Measurements from ENCODE around the gene SRP14.

Gene SRP14

DNA sequence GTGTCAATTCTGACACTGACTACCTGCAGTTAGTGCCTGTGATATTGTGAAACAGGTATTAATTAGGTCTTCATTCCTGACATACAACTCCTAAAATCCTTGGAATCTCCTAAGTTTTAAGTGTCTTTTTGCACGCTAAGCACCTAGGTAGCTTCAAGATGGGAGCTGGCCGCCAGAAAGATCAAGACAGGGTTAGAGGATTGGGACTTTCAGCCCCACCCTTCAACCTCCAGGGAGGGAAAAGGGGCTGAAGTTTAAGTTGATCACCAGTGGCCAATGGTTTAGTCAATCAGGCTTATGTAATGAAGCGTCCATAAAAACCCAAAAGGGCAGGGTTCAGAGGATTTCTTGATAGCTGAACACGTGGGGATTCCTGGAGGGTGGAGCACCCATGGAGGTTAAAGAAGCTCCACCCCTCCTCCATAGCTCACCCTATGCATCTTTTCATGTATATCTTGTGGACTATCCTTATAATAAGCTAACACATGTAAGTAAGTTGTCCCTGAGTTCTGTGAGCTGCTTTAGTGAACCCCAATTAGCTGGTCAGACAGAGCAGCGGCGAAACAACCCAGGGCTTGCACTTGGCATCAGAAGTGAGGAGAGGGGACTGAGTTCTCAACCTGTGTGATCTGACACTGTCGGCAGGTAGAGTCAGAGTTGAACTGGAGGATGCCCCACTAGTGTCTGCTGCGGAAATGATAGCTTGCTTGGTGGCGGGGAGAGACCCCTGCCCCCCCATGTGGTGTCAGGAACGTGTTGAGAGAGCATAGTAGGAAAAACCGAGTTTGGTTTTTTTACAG is 12.8 kb upstream of the SRP14 start:
- H3K36me3 Mint-ChIP-seq (ENCODE audit: insufficient read depth) = peaks cover 11% of the 10 kb centered on the region
- no peaks in the 10 kb centered on the region for H3K9me3 Mint-ChIP-seq
- H3K27me3 Mint-ChIP-seq = no peaks in the 10 kb centered on the region
- H3K4me1 Mint-ChIP-seq = peaks cover 81% of the 10 kb centered on the region
- H3K4me3 Mint-ChIP-seq = no peak overlapping the region
- peak overlapping the region; percentile 84 for H3K27ac Mint-ChIP-seq (ENCODE audit: low read depth)
- DNase-seq (ENCODE audit: low spot score in 2 of 2) (no peak), ATAC-seq (replicated peaks; ENCODE audit: extremely low read depth, poor library complexity, severe bottlenecking) (no peak)

DNA sequence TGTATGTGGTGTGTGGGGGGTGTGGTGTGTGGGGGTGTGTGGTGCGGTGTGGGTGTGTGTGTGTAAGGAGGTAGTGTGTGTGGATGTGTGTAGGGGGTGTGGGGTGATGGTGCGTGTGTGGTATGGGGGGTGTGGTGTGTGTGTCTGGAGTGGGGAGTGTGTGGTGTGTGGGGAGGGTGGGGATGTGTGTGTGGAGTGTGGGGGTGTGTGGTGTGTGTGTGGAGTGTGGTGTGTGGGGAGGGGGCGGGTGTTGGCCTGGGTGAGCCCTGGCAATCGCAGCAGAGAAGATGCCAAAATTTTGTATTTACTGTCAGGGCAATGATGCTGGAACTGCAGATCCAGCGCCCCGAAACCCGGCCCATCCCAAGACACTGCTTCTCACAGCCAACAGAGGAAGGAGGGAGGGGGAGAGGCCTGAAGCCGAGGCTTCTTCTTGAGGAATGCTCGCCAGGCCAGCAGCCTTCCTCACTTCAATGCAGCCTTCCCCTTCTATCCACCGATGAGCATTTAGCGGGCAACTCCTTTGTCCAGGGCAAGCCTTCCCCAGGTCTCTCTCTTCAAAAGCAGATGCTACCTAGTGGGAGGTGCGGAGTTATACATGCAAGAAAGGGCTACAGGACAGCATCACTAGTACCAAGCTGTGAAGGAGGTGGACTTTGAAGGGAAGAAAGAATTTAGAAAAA is 11.9 kb upstream of the SRP14 start:
- no peaks in the 10 kb centered on the region for H3K9me3 Mint-ChIP-seq
- no peak for ATAC-seq (replicated peaks; ENCODE audit: extremely low read depth, poor library complexity, severe bottlenecking)

DNA sequence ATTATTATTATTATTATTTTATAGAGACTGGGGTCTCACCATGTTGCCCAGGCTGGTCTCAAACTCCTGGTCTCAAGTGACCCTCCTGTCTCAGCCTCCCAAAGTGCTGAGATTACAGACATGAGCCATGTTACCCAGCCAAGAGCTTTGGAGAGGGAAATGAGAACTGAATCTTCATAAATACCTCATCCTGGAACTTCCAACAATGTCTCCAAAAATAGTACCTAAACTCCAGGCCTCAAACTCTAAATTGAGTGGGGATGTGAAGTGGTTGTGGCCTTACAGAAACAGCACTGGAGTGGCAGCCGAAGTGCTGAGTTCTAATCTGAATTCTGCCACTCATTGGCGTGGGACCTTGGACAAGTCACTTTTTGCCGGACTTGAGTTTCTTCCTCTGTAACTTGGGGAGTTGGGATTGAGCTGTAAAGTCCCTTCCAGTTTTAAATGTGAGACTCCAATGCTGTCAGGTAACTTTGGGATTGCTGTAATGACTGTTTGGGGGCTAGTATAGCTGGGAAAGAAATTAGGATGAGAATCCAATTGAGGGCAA is 10.0 kb upstream of the SRP14 start:
- Mint-ChIP-seq H3K27ac (ENCODE audit: low read depth) (peak overlapping the region; percentile 93), H3K4me3 (peak overlapping the region; percentile 61), H3K27me3 (no peaks in the 10 kb centered on the region), H3K9me3 (no peaks in the 10 kb centered on the region), H3K4me1 (peaks cover 72% of the 10 kb centered on the region), H3K36me3 (ENCODE audit: insufficient read depth) (peaks cover 9% of the 10 kb centered on the region)
- ATAC-seq (replicated peaks; ENCODE audit: extremely low read depth, poor library complexity, severe bottlenecking) (no peak), DNase-seq (ENCODE audit: low spot score in 2 of 2) (no peak)

More for the DNA sequence above, 11.9 kb upstream of the SRP14 start:
- no peak for DNase-seq (ENCODE audit: low spot score in 2 of 2)
- H3K4me3 Mint-ChIP-seq = no peak overlapping the region
- no peaks in the 10 kb centered on the region for H3K27me3 Mint-ChIP-seq
- H3K4me1 Mint-ChIP-seq = peaks cover 80% of the 10 kb centered on the region
- H3K36me3 Mint-ChIP-seq (ENCODE audit: insufficient read depth) = peaks cover 11% of the 10 kb centered on the region
- peak overlapping the region; percentile 84 for H3K27ac Mint-ChIP-seq (ENCODE audit: low read depth)

DNA sequence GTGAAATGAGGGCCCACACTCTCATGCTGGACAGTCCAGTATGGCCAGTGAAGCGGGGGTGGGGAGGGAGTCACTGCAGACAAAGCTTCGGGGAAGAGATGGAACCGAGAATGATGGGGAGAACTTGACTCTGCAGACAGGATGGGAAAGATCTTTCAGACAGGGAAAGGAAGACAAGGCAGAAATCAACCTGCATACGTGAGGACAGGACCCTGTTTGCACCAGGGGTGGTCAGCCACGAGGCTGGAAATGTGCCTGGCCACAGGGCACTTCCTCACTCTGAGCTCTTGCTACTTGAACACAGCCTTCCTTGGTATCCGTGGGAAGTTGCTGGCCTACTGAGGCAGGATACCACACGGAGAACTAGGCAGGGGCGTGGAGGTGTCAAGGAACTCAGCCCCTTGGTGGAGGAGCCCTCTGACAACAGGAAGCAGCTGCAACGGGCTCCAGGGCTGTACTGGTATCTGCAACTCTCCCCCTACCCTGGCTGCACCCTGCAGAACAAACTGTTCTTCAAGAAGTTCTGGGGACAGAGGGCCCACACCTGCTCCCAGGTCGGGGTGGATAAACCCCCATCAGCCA is 9.3 kb upstream of the SRP14 start:
- ATAC-seq (replicated peaks; ENCODE audit: extremely low read depth, poor library complexity, severe bottlenecking) (peak; percentile 52), DNase-seq (ENCODE audit: low spot score in 2 of 2) (no peak)
- peak overlapping the region; percentile 93 for H3K27ac Mint-ChIP-seq (ENCODE audit: low read depth)
- H3K4me3 Mint-ChIP-seq = peak overlapping the region; percentile 61
- no peaks in the 10 kb centered on the region for H3K27me3 Mint-ChIP-seq
- H3K36me3 Mint-ChIP-seq (ENCODE audit: insufficient read depth) = peaks cover 9% of the 10 kb centered on the region
- H3K9me3 Mint-ChIP-seq = no peaks in the 10 kb centered on the region
- peaks cover 65% of the 10 kb centered on the region for H3K4me1 Mint-ChIP-seq

DNA sequence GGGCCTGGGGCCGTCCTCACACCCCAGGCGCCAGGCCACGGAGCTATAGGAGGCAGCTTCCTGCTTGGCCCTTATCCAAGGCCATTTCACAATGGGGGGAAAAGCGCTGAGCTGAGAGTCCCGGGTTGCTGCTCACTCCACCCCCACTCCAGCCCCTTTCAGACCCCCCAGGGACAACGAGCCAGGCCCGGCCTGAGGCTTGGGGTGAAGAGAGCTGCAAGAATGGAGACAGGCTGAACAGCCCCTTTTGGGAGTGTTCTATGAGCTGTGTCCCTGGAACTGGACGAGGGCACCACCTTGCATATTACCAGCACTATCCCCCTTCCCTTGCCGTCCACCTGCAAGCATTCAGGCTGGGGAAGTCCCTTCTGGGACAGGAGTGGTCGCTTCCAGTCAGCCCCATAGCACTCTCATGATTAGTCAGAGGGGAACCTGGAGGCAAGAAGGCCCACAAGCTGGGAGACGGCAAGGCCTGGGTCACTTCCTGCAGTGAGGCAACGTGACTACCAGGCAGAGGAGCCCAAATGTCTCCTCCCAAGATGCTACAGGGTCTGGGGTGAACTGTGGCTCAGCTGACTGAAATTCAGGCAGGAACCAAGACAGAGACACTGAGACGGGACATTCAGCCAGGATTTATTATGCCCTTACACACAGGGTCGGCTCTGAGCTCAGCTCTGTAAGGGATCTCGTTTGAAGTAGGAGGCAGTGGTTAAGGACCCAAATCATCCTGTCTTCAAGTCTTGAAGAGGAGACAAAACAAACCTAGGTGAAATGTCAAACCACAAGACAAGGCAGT is 8.6 kb upstream of the SRP14 start:
- ATAC-seq (replicated peaks; ENCODE audit: extremely low read depth, poor library complexity, severe bottlenecking) = peak; percentile 48
- Mint-ChIP-seq H3K4me1 (peaks cover 58% of the 10 kb centered on the region), H3K4me3 (peak overlapping the region; percentile 61), H3K36me3 (ENCODE audit: insufficient read depth) (peaks cover 9% of the 10 kb centered on the region), H3K27me3 (no peaks in the 10 kb centered on the region), H3K9me3 (no peaks in the 10 kb centered on the region), H3K27ac (ENCODE audit: low read depth) (peak overlapping the region; percentile 93)
- no peak for DNase-seq (ENCODE audit: low spot score in 2 of 2)

DNA sequence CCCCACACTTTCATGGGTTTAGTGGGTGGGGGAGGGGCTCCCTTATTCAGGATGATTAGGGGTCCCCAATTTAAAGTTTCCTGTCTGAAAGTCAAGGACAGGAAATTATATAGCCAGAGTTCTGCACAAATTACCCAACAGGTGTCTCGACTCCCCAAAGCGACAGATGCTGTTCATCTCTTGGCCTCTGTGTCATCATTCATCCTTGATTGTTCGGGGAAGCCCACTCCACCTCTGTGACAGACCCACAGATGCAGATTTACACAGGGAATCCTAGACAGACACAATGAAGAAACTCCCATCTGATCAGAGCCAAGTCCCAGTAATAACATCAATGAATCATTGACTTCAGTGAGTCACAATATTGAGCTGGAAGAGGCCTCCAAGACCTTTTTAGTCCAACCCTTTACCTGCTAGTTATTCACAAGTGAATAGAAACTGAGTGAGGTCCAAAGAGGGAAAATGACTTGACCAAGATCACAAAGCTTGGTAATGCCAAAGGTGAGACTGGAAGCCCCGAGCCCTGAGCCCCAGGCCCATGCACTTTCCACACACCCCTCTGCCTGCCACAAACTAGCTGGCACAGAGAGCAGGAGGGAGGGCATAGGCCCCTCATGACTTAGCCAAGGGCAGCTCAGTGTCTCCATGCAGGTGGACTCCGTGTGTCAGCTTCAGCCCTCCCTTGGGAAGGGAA is 7.9 kb upstream of the SRP14 start:
- DNase-seq (ENCODE audit: low spot score in 2 of 2) = no peak
- Mint-ChIP-seq H3K27ac (ENCODE audit: low read depth) (peak overlapping the region; percentile 93), H3K4me3 (no peak overlapping the region), H3K4me1 (peaks cover 52% of the 10 kb centered on the region), H3K36me3 (ENCODE audit: insufficient read depth) (peaks cover 9% of the 10 kb centered on the region), H3K27me3 (no peaks in the 10 kb centered on the region), H3K9me3 (no peaks in the 10 kb centered on the region)
- ATAC-seq (replicated peaks; ENCODE audit: extremely low read depth, poor library complexity, severe bottlenecking) = no peak

DNA sequence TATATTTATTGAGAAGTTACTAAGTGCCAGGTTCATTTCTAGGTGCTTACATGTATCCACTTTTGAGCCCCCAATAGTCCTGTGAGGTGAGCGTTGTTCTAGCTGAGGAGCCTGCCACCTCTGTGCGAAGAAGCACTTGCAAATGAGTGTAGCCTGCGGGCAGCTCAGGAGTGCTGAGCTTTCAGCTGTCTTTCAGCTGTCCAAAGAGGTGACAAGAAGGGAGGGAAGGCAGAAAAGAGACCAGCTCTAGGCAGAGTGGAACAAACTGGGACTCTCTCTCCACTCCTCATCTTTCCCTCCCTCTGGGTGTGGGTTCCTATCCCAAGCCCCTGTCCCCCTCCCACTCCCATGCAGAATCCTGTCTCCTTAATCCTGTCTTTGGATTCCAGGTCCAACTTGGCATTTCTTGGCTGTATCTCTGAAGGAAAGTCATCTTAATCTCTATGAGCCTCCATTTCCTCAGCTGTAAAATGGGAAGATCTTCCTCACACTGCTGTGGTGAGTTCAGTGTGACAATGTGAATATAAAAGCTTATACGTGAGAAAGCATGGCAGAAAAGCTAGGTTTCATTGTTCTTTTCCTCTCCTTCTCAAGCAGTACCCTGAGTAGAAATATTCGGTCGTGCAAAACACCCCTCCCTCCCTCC is 6.7 kb upstream of the SRP14 start:
- H3K9me3 Mint-ChIP-seq = no peaks in the 10 kb centered on the region
- DNase-seq (ENCODE audit: low spot score in 2 of 2) (no peak), ATAC-seq (replicated peaks; ENCODE audit: extremely low read depth, poor library complexity, severe bottlenecking) (no peak)
- H3K4me1 Mint-ChIP-seq = peaks cover 44% of the 10 kb centered on the region
- peak overlapping the region; percentile 62 for H3K27ac Mint-ChIP-seq (ENCODE audit: low read depth)
- peak overlapping the region; percentile 61 for H3K4me3 Mint-ChIP-seq
- H3K36me3 Mint-ChIP-seq (ENCODE audit: insufficient read depth) = peaks cover 7% of the 10 kb centered on the region
- H3K27me3 Mint-ChIP-seq = no peaks in the 10 kb centered on the region

DNA sequence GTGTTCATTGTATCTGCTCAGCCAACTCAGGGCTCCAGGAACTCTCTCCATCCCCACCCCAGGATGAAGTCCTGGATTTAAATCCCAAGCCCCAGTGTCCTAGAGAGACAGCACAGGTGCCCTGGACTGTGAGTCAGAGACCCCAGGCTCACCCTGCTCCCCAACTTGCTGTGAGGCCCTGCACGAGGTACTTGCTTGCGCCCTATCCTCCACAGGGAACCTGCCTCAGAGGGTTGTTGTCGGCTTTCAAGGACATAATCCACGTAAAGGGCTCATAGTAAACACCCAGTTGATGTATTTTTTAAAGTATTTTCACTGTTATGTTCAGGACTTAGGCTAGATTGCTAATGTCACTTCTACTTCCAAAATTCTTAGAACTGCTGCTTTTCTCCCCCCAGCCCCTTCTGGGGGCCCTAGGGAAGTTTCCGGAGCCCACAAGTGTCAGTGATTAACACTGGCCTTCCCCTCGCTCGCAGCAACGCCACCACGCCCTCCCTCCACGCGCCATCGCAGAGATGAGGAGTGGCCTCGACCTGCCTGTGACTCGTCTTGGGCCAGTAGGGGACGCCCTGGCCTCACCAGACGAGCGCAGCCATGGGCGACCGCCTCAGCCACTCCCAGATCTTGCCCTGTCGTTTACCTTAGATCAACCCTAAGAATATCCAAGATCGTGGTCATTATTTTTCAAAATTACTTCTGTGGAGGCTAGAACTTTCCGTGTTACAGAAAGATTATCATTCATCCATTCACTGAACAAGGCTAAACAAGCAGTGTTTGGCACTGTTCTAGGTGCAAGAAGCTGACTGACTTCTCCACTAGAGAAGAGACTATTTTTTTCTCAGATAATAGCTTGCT is 6.0 kb upstream of the SRP14 start:
- H3K4me1 Mint-ChIP-seq = peaks cover 45% of the 10 kb centered on the region
- H3K27me3 Mint-ChIP-seq = no peaks in the 10 kb centered on the region
- H3K9me3 Mint-ChIP-seq = no peaks in the 10 kb centered on the region
- peak overlapping the region; percentile 61 for H3K4me3 Mint-ChIP-seq
- ATAC-seq (replicated peaks; ENCODE audit: extremely low read depth, poor library complexity, severe bottlenecking) = peak; percentile 79
- H3K27ac Mint-ChIP-seq (ENCODE audit: low read depth) = peak overlapping the region; percentile 62
- H3K36me3 Mint-ChIP-seq (ENCODE audit: insufficient read depth) = peaks cover 7% of the 10 kb centered on the region
- DNase-seq (ENCODE audit: low spot score in 2 of 2) = peak; percentile 57 to 69

DNA sequence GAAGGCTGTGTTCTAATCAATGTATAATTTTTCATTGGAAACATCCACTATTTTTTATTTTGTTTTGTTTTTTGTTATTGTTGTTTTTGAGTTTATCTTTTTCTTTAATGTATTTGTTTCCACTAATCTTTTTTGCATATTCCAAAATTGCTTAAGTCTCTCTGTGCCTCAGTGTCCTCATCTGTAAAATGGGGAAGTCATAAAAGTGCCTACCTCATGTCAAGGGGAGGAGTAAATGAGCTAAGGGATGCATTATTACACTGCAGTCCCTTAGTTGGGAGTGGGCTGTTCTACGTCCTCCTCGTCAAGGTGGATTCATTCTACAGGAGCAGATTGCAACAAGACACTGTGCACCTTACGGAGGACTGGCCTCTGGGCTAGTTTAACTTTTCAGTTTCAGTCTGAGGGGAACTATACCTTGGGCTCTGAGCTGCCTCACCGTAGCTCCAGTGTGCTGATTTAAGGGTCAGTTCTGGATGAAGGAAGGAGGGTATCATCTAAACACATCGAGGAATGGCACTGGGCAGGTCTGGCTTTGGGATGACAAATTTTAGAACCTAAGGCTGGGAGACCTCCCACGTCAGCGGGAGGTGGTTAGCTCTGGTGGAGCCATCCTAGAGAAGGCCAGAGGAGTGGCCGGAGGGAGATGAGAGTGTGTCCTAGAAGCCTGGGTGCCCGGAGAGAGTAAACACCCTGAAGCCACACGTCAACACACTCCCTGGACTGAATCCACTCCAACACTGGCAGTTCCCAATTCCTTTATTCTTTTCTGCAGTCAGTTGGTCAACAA is 5.1 kb upstream of the SRP14 start:
- Mint-ChIP-seq H3K27ac (ENCODE audit: low read depth) (peak overlapping the region; percentile 62), H3K27me3 (no peaks in the 10 kb centered on the region)

DNA sequence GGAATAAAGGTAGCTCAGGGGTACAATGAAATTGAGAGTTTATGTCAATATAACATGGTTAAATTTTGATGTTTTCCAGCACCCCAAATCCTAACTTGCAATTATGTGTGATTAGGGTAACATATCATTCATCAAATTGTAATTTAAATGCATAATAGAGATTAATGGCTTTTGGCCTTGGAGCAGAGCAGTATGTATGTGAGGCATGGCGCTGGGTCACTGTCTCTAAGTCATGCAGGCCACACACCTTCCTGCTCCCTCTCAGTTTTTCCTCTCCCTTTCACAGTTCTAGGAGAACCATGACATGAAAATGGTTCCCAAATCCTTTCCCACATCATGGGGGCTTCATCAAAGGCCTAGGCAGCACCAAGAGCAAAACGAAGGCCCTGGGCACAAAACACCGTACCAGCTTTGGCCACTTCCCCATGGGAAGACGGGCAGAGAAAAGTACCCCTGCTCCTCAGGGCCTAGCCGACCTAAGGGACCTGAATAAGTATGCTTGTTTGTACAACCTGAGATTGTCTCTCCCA is 3.9 kb upstream of the SRP14 start:
- DNase-seq (ENCODE audit: low spot score in 2 of 2) (no peak), ATAC-seq (replicated peaks; ENCODE audit: extremely low read depth, poor library complexity, severe bottlenecking) (no peak)
- Mint-ChIP-seq H3K4me3 (no peak overlapping the region), H3K36me3 (ENCODE audit: insufficient read depth) (peaks cover 13% of the 10 kb centered on the region), H3K27ac (ENCODE audit: low read depth) (no peak overlapping the region), H3K9me3 (no peaks in the 10 kb centered on the region), H3K27me3 (no peaks in the 10 kb centered on the region), H3K4me1 (peaks cover 40% of the 10 kb centered on the region)

More for the DNA sequence above, 5.1 kb upstream of the SRP14 start:
- Mint-ChIP-seq H3K4me3 (no peak overlapping the region), H3K9me3 (no peaks in the 10 kb centered on the region), H3K36me3 (ENCODE audit: insufficient read depth) (peaks cover 7% of the 10 kb centered on the region), H3K4me1 (peaks cover 43% of the 10 kb centered on the region)
- DNase-seq (ENCODE audit: low spot score in 2 of 2) (no peak), ATAC-seq (replicated peaks; ENCODE audit: extremely low read depth, poor library complexity, severe bottlenecking) (no peak)
